Natural killer cell treated with Interleukin-12 subunit alpha and Interleukin-12 subunit beta and Interleukin-15 and Interleukin-18, amount 100 ng/mL, for 72 hours (primary cell): ENCODE data around the gene SCUBE1. TPM values are rescaled to one million over a fixed set of nuclear protein-coding genes. Genes with fewer than 3 reads are reported as not detected.
A peak's percentile ranks its signal among the peaks of the same experiment; 100 is the strongest.

ENCODE experiments used
- ATAC-seq, 2 donors: fragments of 150-1000 bp; cut with Tn5 transposase in 1 of 2; sonication (Bioruptor Pico), chemical (Tn5 transposase) in 1 of 2; 2 replicates each; pipeline ENCODE4 v1.10.0; 2021
- DNase-seq: peaks from one replicate; pipeline ENCODE4 v3.0.0; 2022; ENCODE audit warnings: low spot score
- H3K27ac Mint-ChIP-seq, 2 donors: 1 replicate in 1 of 2; 2 replicates in 1 of 2; pipeline ENCODE4 v1.8.0; 2022; ENCODE audit warnings: mixed read lengths in 2 of 2, mild to moderate bottlenecking in 1 of 2, moderate library complexity in 1 of 2
- H3K27me3 Mint-ChIP-seq, 2 donors: 1 replicate in 1 of 2; 2 replicates in 1 of 2; pipeline ENCODE4 v1.8.0; 2022; ENCODE audit warnings: mixed read lengths in 2 of 2
- H3K36me3 Mint-ChIP-seq: one replicate; pipeline ENCODE4 v1.8.0; 2022; ENCODE audit warnings: mixed read lengths
- H3K4me1 Mint-ChIP-seq, 2 donors: 1 replicate in 1 of 2; 2 replicates in 1 of 2; pipeline ENCODE4 v1.8.0; 2022; ENCODE audit warnings: low read depth in 2 of 2, mixed read lengths in 2 of 2, mild to moderate bottlenecking in 1 of 2
- H3K4me3 Mint-ChIP-seq: one replicate; pipeline ENCODE4 v1.8.0; 2022; ENCODE audit warnings: mixed read lengths
- H3K9me3 Mint-ChIP-seq: 2 replicates; pipeline ENCODE4 v1.8.0; 2022; ENCODE audit warnings: mixed read lengths
- total RNA-seq, 2 donors: library from RNA; stranded (reverse); gene quantifications; one replicate each; pipeline ENCODE4 v1.2.3, GENCODE V29; 2022

The SCUBE1 gene
- under 1 TPM in 1 of 2 donors, not detected in 1; 0.14 TPM for total RNA-seq

GRCh38 chr22:43343262-43343669, at the start of gene SCUBE1:
TSS of gene SCUBE1 (minus strand) at chr22:43343372. CDS start at chr22:43343261, 111 bp downstream.
- Mint-ChIP-seq H3K9me3 (no peaks in the 10 kb centered on the region), H3K36me3 (no peaks in the 10 kb centered on the region), H3K4me3 (peak within 1 kb of the TSS; percentile 33), H3K27me3 (peaks cover 42 to 44% of the 10 kb centered on the region in 2 donors), H3K4me1 (peaks cover 14 to 15% of the 10 kb centered on the region in 2 donors), H3K27ac (no peak within 1 kb of the TSS)
- ATAC-seq, result peak; percentile 81 to 89
- peak; percentile 69 for DNase-seq

- H3K27me3 Mint-ChIP-seq, result peaks cover 0 to 10% of the 10 kb centered on the region in 2 donors
- H3K27ac Mint-ChIP-seq, result no peak overlapping the region
These were observed 49.3 kb upstream of the SCUBE1 start for GRCh38 chr22:43392385-43392989.

GRCh38 chr22:43391306-43391705, 48.1 kb upstream of the SCUBE1 start:
- H3K4me3 Mint-ChIP-seq, result no peak overlapping the region
- H3K9me3 Mint-ChIP-seq, result no peaks in the 10 kb centered on the region
- H3K4me1 Mint-ChIP-seq, result peaks cover 0 to 5% of the 10 kb centered on the region in 2 donors
- H3K27me3 Mint-ChIP-seq, result peaks cover 5 to 12% of the 10 kb centered on the region in 2 donors
- DNase-seq (no peak), ATAC-seq (no peak)
- no peaks in the 10 kb centered on the region for H3K36me3 Mint-ChIP-seq
- no peak overlapping the region for H3K27ac Mint-ChIP-seq

More at GRCh38 chr22:43392385-43392989, 49.3 kb upstream of the SCUBE1 start:
- DNase-seq, result peak; percentile 55
- Mint-ChIP-seq H3K9me3 (no peaks in the 10 kb centered on the region), H3K4me1 (peaks cover 0 to 3% of the 10 kb centered on the region in 2 donors), H3K4me3 (no peak overlapping the region), H3K36me3 (no peaks in the 10 kb centered on the region)
- ATAC-seq, result no peak

- peaks cover 0 to 8% of the 10 kb centered on the region in 2 donors for H3K4me1 Mint-ChIP-seq
- no peak overlapping the region for H3K27ac Mint-ChIP-seq
- H3K36me3 Mint-ChIP-seq, result no peaks in the 10 kb centered on the region
- DNase-seq (peak; percentile 10), ATAC-seq (no peak)
- H3K4me3 Mint-ChIP-seq, result no peak overlapping the region
- H3K9me3 Mint-ChIP-seq, result no peaks in the 10 kb centered on the region
- peaks cover 8 to 15% of the 10 kb centered on the region in 2 donors for H3K27me3 Mint-ChIP-seq
These were observed 47.7 kb upstream of the SCUBE1 start for GRCh38 chr22:43390872-43391271.

GRCh38 chr22:43390166-43390565, 47.0 kb upstream of the SCUBE1 start:
- no peaks in the 10 kb centered on the region for H3K9me3 Mint-ChIP-seq
- no peak overlapping the region for H3K27ac Mint-ChIP-seq
- H3K4me3 Mint-ChIP-seq, result no peak overlapping the region
- peaks cover 0 to 8% of the 10 kb centered on the region in 2 donors for H3K4me1 Mint-ChIP-seq
- no peaks in the 10 kb centered on the region for H3K36me3 Mint-ChIP-seq
- peaks cover 9 to 18% of the 10 kb centered on the region in 2 donors for H3K27me3 Mint-ChIP-seq
- peak; percentile 29 for DNase-seq
- no peak for ATAC-seq

- no peak overlapping the region for H3K4me3 Mint-ChIP-seq
- no peaks in the 10 kb centered on the region for H3K36me3 Mint-ChIP-seq
- DNase-seq, result peak; percentile 16
- H3K27ac Mint-ChIP-seq, result no peak overlapping the region
- no peak for ATAC-seq
- H3K4me1 Mint-ChIP-seq, result peaks cover 0 to 8% of the 10 kb centered on the region in 2 donors
- H3K27me3 Mint-ChIP-seq, result peaks cover 17 to 23% of the 10 kb centered on the region in 2 donors
- no peaks in the 10 kb centered on the region for H3K9me3 Mint-ChIP-seq
These were observed 46.2 kb upstream of the SCUBE1 start for GRCh38 chr22:43389227-43389836.

GRCh38 chr22:43388420-43388851, 45.3 kb upstream of the SCUBE1 start:
- DNase-seq, result peak; percentile 77
- no peak overlapping the region for H3K27ac Mint-ChIP-seq
- H3K36me3 Mint-ChIP-seq, result no peaks in the 10 kb centered on the region
- peak; percentile 71 to 72 for ATAC-seq
- peaks cover 0 to 8% of the 10 kb centered on the region in 2 donors for H3K4me1 Mint-ChIP-seq
- no peak overlapping the region for H3K4me3 Mint-ChIP-seq
- H3K9me3 Mint-ChIP-seq, result no peaks in the 10 kb centered on the region
- H3K27me3 Mint-ChIP-seq, result peaks cover 23 to 28% of the 10 kb centered on the region in 2 donors

- ATAC-seq, result no peak
- peaks cover 25 to 31% of the 10 kb centered on the region in 2 donors for H3K27me3 Mint-ChIP-seq
- H3K36me3 Mint-ChIP-seq, result no peaks in the 10 kb centered on the region
- H3K4me1 Mint-ChIP-seq, result peaks cover 0 to 8% of the 10 kb centered on the region in 2 donors
- H3K9me3 Mint-ChIP-seq, result no peaks in the 10 kb centered on the region
- no peak overlapping the region for H3K4me3 Mint-ChIP-seq
- peak; percentile 51 for DNase-seq
- no peak overlapping the region for H3K27ac Mint-ChIP-seq
These were observed 44.6 kb upstream of the SCUBE1 start for GRCh38 chr22:43387815-43388214.

- H3K27me3 Mint-ChIP-seq, result peaks cover 39 to 43% of the 10 kb centered on the region in 2 donors
- H3K27ac Mint-ChIP-seq, result no peak overlapping the region
- ATAC-seq (peak; percentile 80 to 91), DNase-seq (peak; percentile 83)
- no peak overlapping the region for H3K4me3 Mint-ChIP-seq
- no peaks in the 10 kb centered on the region for H3K36me3 Mint-ChIP-seq
- H3K4me1 Mint-ChIP-seq, result peaks cover 6 to 8% of the 10 kb centered on the region in 2 donors
- H3K9me3 Mint-ChIP-seq, result no peaks in the 10 kb centered on the region
These were observed 42.8 kb upstream of the SCUBE1 start for GRCh38 chr22:43385770-43386641.

- H3K4me3 Mint-ChIP-seq, result no peak overlapping the region
- peaks cover 6 to 8% of the 10 kb centered on the region in 2 donors for H3K4me1 Mint-ChIP-seq
- no peak for ATAC-seq
- peak; percentile 32 for DNase-seq
- no peaks in the 10 kb centered on the region for H3K36me3 Mint-ChIP-seq
- H3K27ac Mint-ChIP-seq, result no peak overlapping the region
- H3K9me3 Mint-ChIP-seq, result no peaks in the 10 kb centered on the region
- peaks cover 50 to 54% of the 10 kb centered on the region in 2 donors for H3K27me3 Mint-ChIP-seq
These were observed 41.7 kb upstream of the SCUBE1 start for GRCh38 chr22:43384863-43385262.

GRCh38 chr22:43381693-43382092, 38.5 kb upstream of the SCUBE1 start:
- Mint-ChIP-seq H3K36me3 (peaks cover 2% of the 10 kb centered on the region), H3K27ac (no peak overlapping the region), H3K4me1 (peaks cover 24 to 28% of the 10 kb centered on the region in 2 donors), H3K4me3 (no peak overlapping the region), H3K9me3 (no peaks in the 10 kb centered on the region), H3K27me3 (peaks cover 64 to 80% of the 10 kb centered on the region in 2 donors)
- peak in 1 of 2 donors; percentile 25 for ATAC-seq
- DNase-seq, result peak; percentile 23

- Mint-ChIP-seq H3K27ac (peak overlapping the region in 1 of 2 donors; percentile 34), H3K27me3 (peaks cover 62 to 81% of the 10 kb centered on the region in 2 donors), H3K4me3 (peak overlapping the region; percentile 61), H3K4me1 (peaks cover 22 to 32% of the 10 kb centered on the region in 2 donors), H3K9me3 (peaks cover 4% of the 10 kb centered on the region), H3K36me3 (peaks cover 12% of the 10 kb centered on the region)
- DNase-seq (no peak), ATAC-seq (peak; percentile 48 to 57)
These were observed 34.9 kb upstream of the SCUBE1 start for GRCh38 chr22:43377896-43378704.

GRCh38 chr22:43377548-43377895, 34.4 kb upstream of the SCUBE1 start:
- Mint-ChIP-seq H3K4me3 (peak overlapping the region; percentile 61), H3K9me3 (peaks cover 4% of the 10 kb centered on the region), H3K36me3 (peaks cover 12% of the 10 kb centered on the region), H3K27ac (peak overlapping the region in 1 of 2 donors; percentile 34), H3K4me1 (peaks cover 22 to 32% of the 10 kb centered on the region in 2 donors), H3K27me3 (peaks cover 60 to 80% of the 10 kb centered on the region in 2 donors)
- DNase-seq, result no peak
- ATAC-seq, result no peak
